ENCODE measurements around the gene SARM1. TPM values are rescaled to one million over a fixed set of nuclear protein-coding genes. Genes with fewer than 3 reads are reported as not detected.

Gene SARM1
- total RNA-seq, 1 donor from 2014 or later: 19.0 TPM

DNA sequence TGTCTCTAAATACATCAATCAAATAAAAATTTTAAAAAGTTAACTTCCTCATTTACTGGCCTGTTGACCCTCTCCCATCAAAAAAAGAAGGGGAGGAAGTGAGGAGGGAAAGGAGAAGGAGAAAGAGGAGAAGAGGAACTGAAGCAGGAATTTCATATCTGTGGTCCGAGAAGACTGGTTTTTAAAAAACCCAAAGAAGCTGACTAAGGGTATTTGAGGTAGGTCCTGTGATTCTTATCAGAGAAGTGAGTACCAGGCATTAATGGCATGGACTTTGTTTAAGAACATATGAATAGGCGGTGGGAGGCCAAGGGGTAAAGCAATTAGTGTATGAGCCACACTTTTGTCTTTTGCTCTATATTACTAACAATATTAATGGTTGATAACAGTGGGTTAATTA, 32.5 kb downstream of the SARM1 start:
- H3K4me3 Mint-ChIP-seq: peak overlapping the region; percentile 79
- TF ChIP-seq, protein P1, sequence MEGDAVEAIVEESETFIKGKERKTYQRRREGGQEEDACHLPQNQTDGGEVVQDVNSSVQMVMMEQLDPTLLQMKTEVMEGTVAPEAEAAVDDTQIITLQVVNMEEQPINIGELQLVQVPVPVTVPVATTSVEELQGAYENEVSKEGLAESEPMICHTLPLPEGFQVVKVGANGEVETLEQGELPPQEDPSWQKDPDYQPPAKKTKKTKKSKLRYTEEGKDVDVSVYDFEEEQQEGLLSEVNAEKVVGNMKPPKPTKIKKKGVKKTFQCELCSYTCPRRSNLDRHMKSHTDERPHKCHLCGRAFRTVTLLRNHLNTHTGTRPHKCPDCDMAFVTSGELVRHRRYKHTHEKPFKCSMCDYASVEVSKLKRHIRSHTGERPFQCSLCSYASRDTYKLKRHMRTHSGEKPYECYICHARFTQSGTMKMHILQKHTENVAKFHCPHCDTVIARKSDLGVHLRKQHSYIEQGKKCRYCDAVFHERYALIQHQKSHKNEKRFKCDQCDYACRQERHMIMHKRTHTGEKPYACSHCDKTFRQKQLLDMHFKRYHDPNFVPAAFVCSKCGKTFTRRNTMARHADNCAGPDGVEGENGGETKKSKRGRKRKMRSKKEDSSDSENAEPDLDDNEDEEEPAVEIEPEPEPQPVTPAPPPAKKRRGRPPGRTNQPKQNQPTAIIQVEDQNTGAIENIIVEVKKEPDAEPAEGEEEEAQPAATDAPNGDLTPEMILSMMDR (IDR thresholded peaks at IDR 0.05; ENCODE audit: unreplicated experiment): no peak
- H3K36me3 Mint-ChIP-seq: peaks cover 5% of the 10 kb centered on the region
- DNase-seq (ENCODE audit: low spot score in 2 of 2, unreplicated experiment in 2 of 2): no peak
- H3K27ac Mint-ChIP-seq: no peak overlapping the region
- no peaks in the 10 kb centered on the region for H3K9me3 Mint-ChIP-seq
- H3K27me3 Mint-ChIP-seq (ENCODE audit: low read depth): no peaks in the 10 kb centered on the region
- peaks cover 29% of the 10 kb centered on the region for H3K4me1 Mint-ChIP-seq

DNA sequence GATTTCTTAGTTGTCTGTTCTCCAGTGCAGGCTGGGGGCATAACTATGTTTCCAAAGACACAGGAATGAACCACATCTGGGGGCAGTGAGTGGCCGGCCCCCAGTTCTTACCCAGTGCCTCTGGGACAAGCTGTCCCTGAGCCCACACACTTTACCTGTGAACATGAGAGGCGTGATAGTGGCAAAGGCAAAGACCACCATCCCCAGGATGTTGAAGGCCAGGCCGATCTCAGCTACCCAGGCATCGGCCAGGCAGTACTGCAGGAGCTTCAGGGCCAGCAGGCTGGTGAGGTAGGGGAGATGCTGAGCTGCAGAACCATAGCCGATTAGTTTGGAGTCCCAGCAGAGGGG, 32.9 kb downstream of the SARM1 start:
- TF ChIP-seq, protein P1 (IDR thresholded peaks at IDR 0.05; ENCODE audit: unreplicated experiment): no peak
- H3K4me3 Mint-ChIP-seq: peak overlapping the region; percentile 79
- H3K9me3 Mint-ChIP-seq: no peaks in the 10 kb centered on the region

DNA sequence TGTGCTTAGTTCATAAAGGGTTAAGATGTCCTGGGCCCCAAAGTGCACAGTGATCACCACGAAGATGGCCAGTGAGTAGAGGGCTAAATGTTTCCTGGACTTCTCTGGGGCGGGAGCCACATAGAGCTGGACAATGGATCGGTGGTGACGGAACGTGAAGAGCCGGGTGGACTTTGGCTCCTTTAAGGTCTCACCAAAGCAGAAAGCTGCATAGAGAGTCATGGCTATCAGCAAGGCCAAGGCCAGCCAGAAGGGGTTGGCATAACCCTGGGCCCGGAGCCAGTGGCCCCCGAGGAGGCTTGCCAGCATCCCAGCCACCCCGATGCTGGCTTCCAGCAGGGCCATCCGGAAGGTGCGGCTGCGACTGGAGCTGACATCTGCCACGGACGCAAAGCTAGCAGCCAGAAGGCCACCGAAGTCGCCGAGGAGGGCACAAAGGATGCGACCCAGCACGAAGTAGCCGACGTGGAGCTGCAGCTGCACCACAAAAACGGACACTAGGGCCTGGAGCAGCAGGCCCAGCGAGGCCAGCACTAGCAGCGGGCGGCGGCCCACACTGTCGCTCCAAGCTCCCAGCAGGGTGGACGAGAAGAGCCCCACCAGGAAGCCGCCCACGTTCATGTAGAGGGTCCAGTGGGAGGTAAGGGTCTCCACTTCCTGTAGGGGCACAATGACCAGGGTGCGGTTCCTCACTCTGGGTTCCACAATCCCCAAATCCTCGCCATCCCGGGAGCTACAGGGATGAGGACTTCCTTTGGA, 33.5 kb downstream of the SARM1 start:
- DNase-seq (ENCODE audit: low spot score in 2 of 2, unreplicated experiment in 2 of 2): no peak
- Mint-ChIP-seq H3K4me3 (peak overlapping the region; percentile 79), H3K4me1 (peaks cover 29% of the 10 kb centered on the region), H3K27ac (no peak overlapping the region), H3K9me3 (no peaks in the 10 kb centered on the region), H3K27me3 (ENCODE audit: low read depth) (no peaks in the 10 kb centered on the region), H3K36me3 (peaks cover 5% of the 10 kb centered on the region)
- TF ChIP-seq, protein P1 (IDR thresholded peaks at IDR 0.05; ENCODE audit: unreplicated experiment): no peak

More for the DNA sequence above, 32.9 kb downstream of the SARM1 start:
- H3K36me3 Mint-ChIP-seq: peaks cover 5% of the 10 kb centered on the region
- DNase-seq (ENCODE audit: low spot score in 2 of 2, unreplicated experiment in 2 of 2): no peak
- no peak overlapping the region for H3K27ac Mint-ChIP-seq
- peaks cover 29% of the 10 kb centered on the region for H3K4me1 Mint-ChIP-seq
- no peaks in the 10 kb centered on the region for H3K27me3 Mint-ChIP-seq (ENCODE audit: low read depth)

DNA sequence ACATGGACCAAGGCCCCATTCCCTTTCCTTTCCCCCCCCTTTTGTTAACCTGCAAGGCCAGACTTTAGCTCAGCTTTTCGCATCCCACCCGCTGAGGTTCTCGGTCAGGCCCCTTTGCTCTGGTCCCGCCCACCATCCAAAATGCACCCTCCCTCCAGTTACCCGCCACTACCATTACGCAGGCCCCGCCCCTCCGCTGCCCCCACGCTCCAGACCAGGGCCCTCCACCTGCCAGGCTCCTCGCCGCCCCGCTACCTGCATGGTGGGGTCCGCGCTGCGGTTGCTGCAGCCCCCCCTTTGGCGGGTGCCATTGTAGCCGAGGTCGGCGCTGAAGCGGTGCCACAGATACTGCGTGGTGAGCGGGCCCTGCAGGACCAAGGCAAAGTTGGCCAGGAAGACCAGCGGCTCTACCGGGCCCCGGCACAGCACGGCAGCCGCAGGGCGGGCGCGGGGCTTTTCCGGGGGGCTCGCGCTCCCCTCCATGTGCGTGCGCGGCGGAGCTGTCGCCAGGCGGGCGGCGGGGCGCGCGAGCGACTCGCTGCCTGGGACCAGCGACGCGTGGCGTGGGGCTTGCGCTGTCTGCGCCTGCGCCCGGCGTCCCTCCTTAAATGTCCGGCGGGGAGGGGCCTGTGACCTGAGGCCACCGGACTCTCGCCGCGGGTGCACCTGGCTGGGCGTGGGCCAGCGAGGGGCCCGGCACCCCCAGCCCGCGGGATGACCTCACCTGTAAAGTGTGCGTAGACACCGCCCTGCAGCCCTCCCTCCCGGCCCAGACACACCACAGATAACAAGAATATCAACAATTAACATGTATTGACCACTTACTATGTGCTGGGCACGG, 34.4 kb downstream of the SARM1 start, which contains the start of gene SLC46A1:
Gene SLC46A1, minus strand, starts transcription at position 581 of the 841 bp plus-strand sequence. Its CDS starts 98 bp downstream, at position 483.
- H3K27me3 Mint-ChIP-seq (ENCODE audit: low read depth): no peaks in the 10 kb centered on the region
- peak within 1 kb of the TSS; percentile 79 for H3K4me3 Mint-ChIP-seq
- TF ChIP-seq, protein P1 (IDR thresholded peaks at IDR 0.05; ENCODE audit: unreplicated experiment): no peak
- DNase-seq (ENCODE audit: low spot score in 2 of 2, unreplicated experiment in 2 of 2): peak in 1 of 2 experiments; percentile 62
- H3K36me3 Mint-ChIP-seq: peaks cover 5% of the 10 kb centered on the region
- no peaks in the 10 kb centered on the region for H3K9me3 Mint-ChIP-seq
- peak within 1 kb of the TSS; percentile 77 for H3K27ac Mint-ChIP-seq
- H3K4me1 Mint-ChIP-seq: peaks cover 29% of the 10 kb centered on the region

DNA sequence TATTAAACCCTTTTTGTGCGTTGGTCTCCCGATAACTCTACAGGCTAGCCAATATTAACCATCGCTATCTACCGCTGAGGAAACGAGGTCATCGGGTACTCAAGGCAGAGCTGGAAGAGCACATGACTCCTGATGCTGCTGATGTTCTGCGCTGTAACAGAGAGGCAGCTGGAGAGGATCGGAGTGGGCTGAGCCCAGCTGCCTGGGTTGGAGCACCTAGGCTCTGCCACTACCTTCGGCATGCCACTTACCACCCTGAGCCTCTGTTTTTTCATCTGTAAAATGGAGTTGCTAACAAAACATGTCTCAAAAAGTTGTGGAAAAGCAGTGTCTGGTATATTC, 35.0 kb downstream of the SARM1 start:
- Mint-ChIP-seq H3K4me3 (peak overlapping the region; percentile 74), H3K4me1 (peaks cover 29% of the 10 kb centered on the region), H3K27me3 (ENCODE audit: low read depth) (no peaks in the 10 kb centered on the region), H3K9me3 (no peaks in the 10 kb centered on the region), H3K27ac (peak overlapping the region; percentile 77), H3K36me3 (no peaks in the 10 kb centered on the region)
- no peak for DNase-seq (ENCODE audit: low spot score in 2 of 2, unreplicated experiment in 2 of 2)
- TF ChIP-seq, protein P1 (IDR thresholded peaks at IDR 0.05; ENCODE audit: unreplicated experiment): no peak
